Fibroblast of skin of left biceps (primary cell): ENCODE results near the gene MSLN.

Experiments used
- DNase-seq, 2 experiments: peaks; one replicate each; pipeline ENCODE4 v3.0.0-alpha.2; 2013; ENCODE audit warnings: low read depth in 2 of 2

Gene MSLN

DNA sequence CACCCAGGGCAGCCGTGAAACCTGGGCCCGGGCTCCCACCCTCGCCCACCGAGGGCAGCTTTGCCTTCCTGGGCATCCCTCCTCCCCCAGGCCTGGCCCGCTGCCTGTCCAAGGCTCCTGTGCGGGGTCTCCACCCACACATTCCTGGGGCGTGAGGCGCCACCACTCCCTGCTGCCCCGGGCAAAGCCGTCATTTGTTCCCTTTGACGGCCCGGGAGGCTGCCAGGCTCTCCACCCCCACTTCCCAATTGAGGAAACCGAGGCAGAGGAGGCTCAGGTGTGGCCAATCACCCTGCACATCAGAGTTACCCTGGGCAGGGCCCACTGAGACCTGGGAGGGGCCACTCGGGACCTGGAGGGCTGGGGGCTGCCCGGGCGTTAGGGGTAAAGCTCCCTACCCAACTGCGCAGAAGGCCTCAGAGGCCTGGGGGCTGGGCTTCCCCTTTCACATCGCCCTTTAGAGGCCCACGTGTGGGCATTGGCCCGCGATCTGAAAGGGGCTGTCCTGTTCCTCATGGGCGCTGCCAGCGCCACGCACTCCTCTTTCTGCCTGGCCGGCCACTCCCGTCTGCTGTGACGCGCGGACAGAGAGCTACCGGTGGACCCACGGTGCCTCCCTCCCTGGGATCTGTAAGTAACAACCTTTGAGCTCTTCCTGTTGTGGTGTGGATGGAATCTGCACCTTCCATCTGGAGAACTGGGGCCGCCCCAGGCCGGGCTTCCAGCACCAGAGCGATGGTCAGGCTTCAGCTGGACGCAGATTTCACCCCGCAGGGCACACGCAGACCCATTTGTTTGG, at the start of gene MSLN:
MSLN (plus strand) TSS at position 190 of the 799 bp plus-strand sequence. CDS start 1,947 bp downstream, outside the sequence.
- DNase-seq = no peak

GRCh38 chr16:711084-711483, 49.5 kb upstream of the MSLN start:
- DNase-seq = no peak

DNA sequence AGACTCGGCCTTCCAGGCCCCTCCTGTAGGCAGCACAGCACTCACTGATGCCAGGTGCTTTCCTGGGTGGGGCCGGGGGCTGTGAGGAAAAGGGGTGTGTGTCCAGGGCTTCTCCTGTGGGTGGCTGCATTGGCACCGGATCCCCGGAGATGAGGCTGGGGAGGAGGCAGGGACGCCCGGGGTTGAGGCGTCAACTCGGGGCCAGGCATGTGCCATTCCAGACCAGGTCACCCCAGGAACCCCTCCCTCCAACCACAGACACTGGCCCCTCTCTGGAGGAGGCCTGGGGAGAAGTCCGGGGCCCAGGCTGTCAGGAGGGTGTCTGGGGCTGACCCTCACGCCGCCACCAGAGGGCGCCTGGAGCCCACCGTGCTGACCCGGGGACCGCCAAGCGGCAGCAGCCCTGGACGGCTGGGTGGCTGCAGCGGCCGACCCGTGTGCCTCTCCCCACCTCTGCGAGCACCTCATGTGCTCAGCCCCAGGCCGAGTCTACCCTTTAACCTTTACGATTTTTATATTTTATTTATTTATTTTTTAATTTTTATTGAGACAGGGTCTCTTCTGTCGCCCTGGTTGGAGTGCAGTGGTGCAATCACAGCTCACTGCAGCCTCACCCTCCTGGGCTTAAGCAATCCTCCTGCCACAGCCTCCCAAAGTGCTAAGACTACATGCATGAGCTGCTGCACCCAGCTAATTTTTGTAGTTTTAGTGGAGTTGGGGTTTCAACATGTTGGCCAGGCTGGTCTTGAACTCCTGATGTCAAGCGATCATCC, 48.8 kb upstream of the MSLN start:
- no peak for DNase-seq

- peak; percentile 59 to 63 for DNase-seq
These were observed 47.7 kb upstream of the MSLN start for GRCh38 chr16:712740-713250.

DNA sequence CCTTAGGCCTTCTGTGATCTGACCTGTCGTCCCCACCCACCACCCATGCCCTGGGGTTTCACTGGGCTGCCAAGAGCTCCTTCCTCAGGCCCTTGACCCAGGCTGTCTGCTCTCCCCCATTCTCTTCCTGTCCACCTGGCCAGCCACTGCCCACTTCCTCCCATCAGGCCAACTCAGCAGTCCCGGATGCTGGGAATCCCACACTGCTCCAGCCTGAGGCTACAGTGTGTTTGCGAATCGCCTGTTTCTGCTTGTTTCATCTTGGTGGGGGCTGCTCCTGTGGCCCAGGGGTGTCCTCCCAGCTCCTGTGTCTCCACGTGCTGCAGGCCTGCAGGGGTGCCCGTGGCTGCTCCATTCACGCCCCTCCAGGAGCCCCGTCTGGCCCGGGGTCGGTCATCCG, 46.5 kb upstream of the MSLN start:
- DNase-seq = no peak

- peak in 1 of 2 experiments; percentile 57 for DNase-seq
These were observed 45.7 kb upstream of the MSLN start, which contains the start of gene METRN for GRCh38 chr16:714558-715476. Gene METRN (plus strand): TSS chr16:715118. CDS start chr16:715290, 172 bp downstream.

DNA sequence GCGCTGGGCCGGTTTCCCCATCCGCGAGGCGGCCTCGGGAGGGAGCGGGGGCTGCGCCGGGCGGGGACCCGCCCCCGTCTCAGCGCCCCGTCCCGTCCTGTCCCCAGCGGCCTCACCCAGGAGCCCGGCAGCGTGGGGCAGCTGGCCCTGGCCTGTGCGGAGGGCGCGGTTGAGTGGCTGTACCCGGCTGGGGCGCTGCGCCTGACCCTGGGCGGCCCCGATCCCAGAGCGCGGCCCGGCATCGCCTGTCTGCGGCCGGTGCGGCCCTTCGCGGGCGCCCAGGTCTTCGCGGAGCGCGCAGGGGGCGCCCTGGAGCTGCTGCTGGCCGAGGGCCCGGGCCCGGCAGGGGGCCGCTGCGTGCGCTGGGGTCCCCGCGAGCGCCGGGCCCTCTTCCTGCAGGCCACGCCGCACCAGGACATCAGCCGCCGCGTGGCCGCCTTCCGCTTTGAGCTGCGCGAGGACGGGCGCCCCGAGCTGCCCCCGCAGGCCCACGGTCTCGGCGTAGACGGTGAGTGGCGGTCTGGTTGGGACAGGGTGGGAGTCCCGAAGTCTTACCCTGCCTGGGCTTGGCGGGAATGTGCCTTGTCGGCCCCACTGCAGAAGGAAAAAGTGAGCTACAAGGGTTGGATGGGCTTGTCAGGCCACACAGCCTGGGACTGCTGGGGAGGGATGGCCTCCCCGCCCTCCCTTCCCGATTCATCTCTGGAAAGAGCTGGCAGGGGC, 44.9 kb upstream of the MSLN start:
- DNase-seq = no peak

GRCh38 chr16:716200-716568, 44.4 kb upstream of the MSLN start:
- DNase-seq = no peak

DNA sequence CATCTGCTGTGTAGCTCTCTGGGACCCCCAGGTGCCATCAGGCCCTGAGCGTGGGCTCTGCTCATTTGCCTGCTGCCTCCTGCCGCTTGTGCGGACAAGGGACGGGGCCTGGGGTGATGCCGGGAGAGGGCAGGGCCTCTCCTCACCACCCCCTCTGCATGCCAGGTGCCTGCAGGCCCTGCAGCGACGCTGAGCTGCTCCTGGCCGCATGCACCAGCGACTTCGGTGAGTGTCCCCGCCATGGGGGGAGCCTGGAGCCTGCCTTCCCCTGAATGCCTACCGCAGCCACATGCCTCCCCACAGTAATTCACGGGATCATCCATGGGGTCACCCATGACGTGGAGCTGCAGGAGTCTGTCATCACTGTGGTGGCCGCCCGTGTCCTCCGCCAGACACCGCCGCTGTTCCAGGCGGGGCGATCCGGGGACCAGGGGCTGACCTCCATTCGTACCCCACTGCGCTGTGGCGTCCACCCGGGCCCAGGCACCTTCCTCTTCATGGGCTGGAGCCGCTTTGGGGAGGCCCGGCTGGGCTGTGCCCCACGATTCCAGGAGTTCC, 43.7 kb upstream of the MSLN start:
- no peak for DNase-seq

DNA sequence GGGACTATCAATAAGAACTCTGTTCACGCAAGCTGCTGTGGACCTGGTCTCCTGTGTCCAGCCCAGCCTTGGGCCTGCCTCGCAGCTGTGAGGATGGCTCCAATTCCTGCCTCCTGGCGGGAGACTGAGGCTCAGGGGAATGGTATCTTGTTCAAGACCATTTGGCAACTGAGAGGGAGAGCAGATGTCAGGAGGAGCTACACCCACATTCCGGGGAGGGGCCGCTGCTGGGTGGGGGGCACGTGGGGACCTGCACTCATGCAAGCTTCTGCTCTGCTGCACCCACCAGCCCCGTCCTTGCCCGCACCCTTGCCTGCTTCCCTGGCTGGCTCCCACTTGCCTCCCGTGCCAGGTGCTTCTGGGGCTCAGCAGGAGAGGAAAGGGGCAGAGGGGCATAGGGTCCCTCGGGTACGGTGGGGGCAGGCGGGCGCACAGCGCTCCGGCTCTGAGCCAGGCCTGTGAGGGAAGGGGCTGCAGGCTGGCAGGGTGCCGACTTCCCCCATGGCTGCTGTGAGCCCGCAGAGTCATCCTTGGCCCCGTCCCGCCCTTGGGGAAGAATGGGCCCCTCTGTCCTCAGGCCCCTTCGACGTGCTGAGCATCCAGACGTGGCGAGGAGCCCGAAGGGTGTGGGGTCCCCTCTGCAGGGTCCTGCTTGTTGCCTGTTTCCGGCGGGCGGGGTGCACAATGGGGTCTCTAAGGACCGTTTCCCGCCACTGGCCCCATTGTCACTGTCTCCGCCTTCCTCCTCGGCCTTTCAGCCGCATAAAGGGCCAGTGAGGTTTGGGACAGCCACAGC, 42.9 kb upstream of the MSLN start:
- no peak for DNase-seq

GRCh38 chr16:718389-718788, 42.1 kb upstream of the MSLN start:
- DNase-seq = no peak

GRCh38 chr16:718922-719321, 41.6 kb upstream of the MSLN start:
- no peak for DNase-seq

- DNase-seq = no peak
These were observed 40.6 kb upstream of the MSLN start for GRCh38 chr16:719815-720446.

DNA sequence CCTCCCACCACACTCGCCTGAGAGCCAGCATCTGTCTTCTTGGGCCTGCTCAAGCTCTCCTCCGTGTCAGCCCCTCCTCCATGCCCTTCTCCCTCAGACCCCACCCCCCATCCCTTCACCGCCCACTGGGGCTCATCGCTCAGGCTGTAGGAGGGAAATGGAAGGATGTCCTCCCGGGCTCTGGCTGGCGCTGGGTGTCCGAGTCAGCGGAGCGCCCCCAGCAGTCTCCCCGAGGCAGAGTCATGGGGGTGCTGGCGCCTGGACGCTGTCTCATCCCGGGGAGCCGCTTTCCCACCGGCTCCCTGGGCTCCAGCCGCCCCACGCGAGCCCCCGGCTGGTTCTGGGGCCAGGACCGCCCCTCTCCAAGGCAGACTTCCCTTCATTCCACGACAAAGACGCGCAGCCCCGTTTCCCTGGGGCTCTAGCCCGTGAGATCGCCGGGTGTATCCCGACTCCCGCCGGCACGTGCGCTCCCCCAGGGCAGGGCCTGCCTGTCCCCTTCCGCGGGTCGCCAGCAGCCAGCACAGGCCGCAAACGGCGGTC, 40.0 kb upstream of the MSLN start:
- no peak for DNase-seq

DNA sequence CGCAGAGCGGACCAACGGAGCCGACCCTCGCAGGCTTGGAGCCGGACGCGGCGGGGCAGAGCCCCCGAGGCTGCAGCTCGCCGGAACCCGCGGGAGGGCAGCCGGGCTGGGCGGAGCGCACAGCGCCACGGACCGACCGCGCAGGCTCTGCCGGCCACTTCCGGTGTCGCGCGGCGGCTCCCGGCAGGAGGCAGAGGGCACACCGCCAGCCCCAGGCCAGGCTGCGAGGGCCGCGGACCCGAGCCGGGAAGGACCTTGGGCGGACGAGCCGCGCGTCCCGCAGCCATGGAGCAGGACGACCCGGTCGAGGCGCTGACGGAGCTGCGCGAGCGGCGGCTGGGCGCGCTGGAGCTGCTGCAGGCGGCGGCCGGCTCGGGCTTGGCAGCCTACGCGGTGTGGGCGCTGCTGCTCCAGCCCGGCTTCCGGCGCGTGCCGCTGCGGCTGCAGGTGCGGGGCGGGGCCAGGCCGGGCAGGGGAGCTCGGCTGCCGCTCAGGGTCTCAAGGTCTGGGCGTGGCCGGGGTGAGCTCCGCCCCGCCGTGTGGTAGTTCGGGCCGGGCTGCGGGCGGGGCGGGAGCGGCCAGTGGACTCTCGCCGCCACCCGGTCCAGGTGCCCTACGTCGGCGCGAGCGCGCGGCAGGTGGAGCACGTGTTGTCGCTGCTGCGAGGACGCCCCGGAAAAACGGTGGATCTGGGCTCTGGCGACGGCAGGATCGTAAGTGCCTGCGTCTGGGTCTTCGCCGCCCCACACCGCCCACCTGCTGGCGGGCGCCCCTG, 39.4 kb upstream of the MSLN start, which contains the start of gene ANTKMT:
ANTKMT (plus strand) TSS at position 157 of the 775 bp plus-strand sequence; CDS start at position 286, 129 bp downstream.
- DNase-seq = no peak

DNA sequence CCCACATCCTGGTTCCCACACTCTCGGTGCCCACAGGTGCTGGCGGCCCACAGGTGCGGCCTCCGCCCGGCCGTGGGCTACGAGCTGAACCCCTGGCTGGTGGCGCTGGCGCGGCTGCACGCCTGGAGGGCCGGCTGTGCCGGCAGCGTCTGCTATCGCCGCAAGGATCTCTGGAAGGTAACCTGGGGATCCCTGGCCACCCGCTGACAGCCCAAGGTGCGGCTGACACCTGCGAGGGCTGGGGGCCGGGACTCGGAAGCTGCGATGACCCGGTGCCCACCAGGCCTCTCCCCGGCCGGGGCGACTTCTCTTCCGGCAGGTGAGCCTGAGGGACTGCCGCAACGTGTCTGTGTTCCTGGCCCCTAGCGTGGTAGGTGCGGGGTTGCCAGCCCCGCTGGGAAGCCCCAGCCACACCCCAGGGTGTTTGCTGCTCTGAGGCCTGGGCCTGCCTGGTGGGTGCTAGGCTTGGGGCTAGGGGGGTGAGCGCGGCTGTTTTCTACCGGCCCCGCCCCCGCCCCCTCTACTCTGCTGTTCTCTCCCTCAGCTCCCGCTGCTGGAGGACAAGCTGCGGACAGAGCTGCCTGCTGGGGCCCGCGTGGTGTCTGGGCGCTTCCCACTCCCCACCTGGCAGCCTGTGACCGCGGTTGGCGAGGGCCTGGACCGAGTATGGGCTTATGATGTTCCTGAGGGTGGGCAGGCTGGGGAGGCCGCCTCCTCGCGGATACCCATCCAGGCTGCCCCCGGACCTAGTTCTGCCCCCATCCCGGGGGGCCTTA, 38.6 kb upstream of the MSLN start:
- no peak for DNase-seq
